Mesenchymal stem cell (in vitro differentiated cells and primary cell): ENCODE measurements around the gene BNC2.

Experiments used
- DNase-seq: peaks from one replicate; pipeline ENCODE4 v3.0.0-alpha.2; 2013
- H2AFZ ChIP-seq: one replicate; pipeline ENCODE4 v1.6.1; 2013; ENCODE audit warnings: low read depth, mild to moderate bottlenecking, control low read depth, inconsistent platforms, low read length, moderate library complexity
- H2AK5ac ChIP-seq: 2 replicates; pipeline ENCODE4 v1.6.1; 2013; ENCODE audit warnings: low read length, moderate library complexity, mild to moderate bottlenecking, inconsistent platforms; ENCODE audit not compliant: severe bottlenecking
- H2BK120ac ChIP-seq: one replicate; pipeline ENCODE4 v1.6.1; 2013; ENCODE audit warnings: low read depth, mild to moderate bottlenecking, inconsistent platforms, low read length, moderate library complexity
- H2BK12ac ChIP-seq, 2 experiments: one replicate each; pipeline ENCODE4 v1.6.1; 2013; ENCODE audit warnings: inconsistent platforms in 2 of 2, low read length in 2 of 2, mild to moderate bottlenecking in 2 of 2, moderate library complexity in 2 of 2, control low read depth in 1 of 2
- H2BK15ac ChIP-seq: one replicate; pipeline ENCODE4 v1.6.1; 2013; ENCODE audit warnings: mild to moderate bottlenecking, low read depth, inconsistent platforms; ENCODE audit not compliant: poor library complexity, severe bottlenecking
- H2BK5ac ChIP-seq: 2 replicates; pipeline ENCODE4 v1.6.1; 2013; ENCODE audit warnings: low read depth, mild to moderate bottlenecking, low read length, control low read depth, inconsistent platforms; ENCODE audit not compliant: poor library complexity, severe bottlenecking
- H3K14ac ChIP-seq, 2 experiments: one replicate each; pipeline ENCODE4 v1.6.1; 2013; ENCODE audit warnings: inconsistent platforms in 2 of 2, low read length in 2 of 2, control low read depth in 1 of 2, mild to moderate bottlenecking in 1 of 2, moderate library complexity in 1 of 2
- H3K18ac ChIP-seq, 2 experiments: one replicate each; pipeline ENCODE4 v1.6.1; 2013; ENCODE audit warnings: inconsistent platforms in 2 of 2, low read length in 2 of 2, control low read depth in 1 of 2, low read depth in 1 of 2, mild to moderate bottlenecking in 1 of 2
- H3K23ac ChIP-seq, 2 experiments: one replicate each; pipeline ENCODE4 v1.6.1; 2013; ENCODE audit warnings: inconsistent platforms in 2 of 2, low read length in 2 of 2, mild to moderate bottlenecking in 2 of 2, moderate library complexity in 2 of 2, control low read depth in 1 of 2
- H3K27ac ChIP-seq: 2 replicates; pipeline ENCODE4 v1.5.1; 2013; ENCODE audit warnings: mild to moderate bottlenecking, moderate library complexity, low read length, control low read depth, inconsistent platforms; ENCODE audit not compliant: poor library complexity, severe bottlenecking
- H3K27me3 ChIP-seq, 2 experiments: 2 replicates each; pipeline versions ENCODE4 v1.6.1 to v1.7.0; 2013; ENCODE audit warnings: low read length in 2 of 2, mild to moderate bottlenecking in 2 of 2, moderate library complexity in 2 of 2, control low read depth in 1 of 2, inconsistent platforms in 1 of 2; ENCODE audit not compliant: control insufficient read depth in 1 of 2, insufficient read depth in 1 of 2
- H3K36me3 ChIP-seq, 2 experiments: 2 replicates each; pipeline versions ENCODE4 v1.6.1 to v1.7.0; 2013; ENCODE audit warnings: low read length in 2 of 2, control low read depth in 1 of 2, inconsistent platforms in 1 of 2, low read depth in 1 of 2, mild to moderate bottlenecking in 1 of 2; ENCODE audit not compliant: insufficient read depth in 2 of 2, control insufficient read depth in 1 of 2
- H3K4ac ChIP-seq, 2 experiments: one replicate each; pipeline ENCODE4 v1.6.1; 2013; ENCODE audit warnings: inconsistent platforms in 2 of 2, low read length in 2 of 2, mild to moderate bottlenecking in 2 of 2, moderate library complexity in 2 of 2, control low read depth in 1 of 2, low read depth in 1 of 2
- H3K4me1 ChIP-seq: 2 replicates; pipeline ENCODE4 v1.6.1; 2013; ENCODE audit warnings: low read depth, low read length, control low read depth; ENCODE audit not compliant: control insufficient read depth, insufficient read depth
- H3K4me2 ChIP-seq: 2 replicates; pipeline ENCODE4 v1.6.1; 2013; ENCODE audit warnings: low read length, mild to moderate bottlenecking, inconsistent platforms; ENCODE audit not compliant: poor library complexity, severe bottlenecking
- H3K4me3 ChIP-seq, 2 experiments: 2 replicates each; pipeline versions ENCODE4 v1.5.1 to v1.7.0; 2013; ENCODE audit warnings: low read length in 2 of 2, mild to moderate bottlenecking in 2 of 2, control low read depth in 1 of 2, low read depth in 1 of 2; ENCODE audit not compliant: insufficient read depth in 1 of 2
- H3K79me1 ChIP-seq: replicated peaks from 2 replicates; pipeline ENCODE4 v1.6.1; 2013; ENCODE audit warnings: mild to moderate bottlenecking, control low read depth, low read length, inconsistent platforms; ENCODE audit not compliant: poor library complexity, severe bottlenecking
- H3K9ac ChIP-seq: 2 replicates; pipeline ENCODE4 v1.7.0; 2013; ENCODE audit warnings: mild to moderate bottlenecking, low read length, moderate library complexity
- H3K9me3 ChIP-seq: 2 replicates; pipeline ENCODE4 v1.7.0; 2013; ENCODE audit warnings: mild to moderate bottlenecking, low read length; ENCODE audit not compliant: control insufficient read depth
- H4K8ac ChIP-seq: one replicate; pipeline ENCODE4 v1.6.1; 2013; ENCODE audit warnings: inconsistent platforms, mild to moderate bottlenecking, low read length, moderate library complexity
- H4K91ac ChIP-seq: one replicate; pipeline ENCODE4 v1.6.1; 2013; ENCODE audit warnings: mild to moderate bottlenecking, low read length, inconsistent platforms
- WGBS: methylation state at CpG from one replicate; pipeline ENCODE4 v1.1.7; 2013; ENCODE audit warnings: mixed read lengths; 5-methylcytosine and 5-hydroxymethylcytosine counted together

Gene BNC2

DNA sequence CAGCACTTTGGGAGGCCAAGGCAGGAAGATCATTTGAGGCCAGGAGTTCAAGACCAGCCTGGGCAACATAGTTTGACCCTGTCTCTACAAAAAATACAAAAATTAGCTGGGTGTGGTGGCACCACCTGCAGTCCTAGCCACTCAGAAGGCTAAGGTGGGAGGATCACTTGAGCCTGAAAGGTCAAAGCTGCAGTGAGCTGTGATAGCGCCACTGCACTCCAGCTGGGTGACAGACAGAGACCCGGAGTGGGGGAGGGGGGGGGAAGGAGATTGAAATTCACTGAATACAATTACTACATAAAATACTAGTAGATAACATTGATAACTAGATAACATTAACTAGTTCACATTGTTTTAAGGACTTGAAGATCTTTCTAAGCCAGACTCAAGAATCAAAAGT lies 345.6 kb downstream of the BNC2 start:
- Histone ChIP-seq H3K36me3 (peaks cover 3 to 26% of the 10 kb centered on the region in 2 experiments), H2AK5ac (no peak overlapping the region), H3K4me1 (no peaks in the 10 kb centered on the region), H3K79me1 (peaks cover 28% of the 10 kb centered on the region), H2AFZ (no peak overlapping the region), H3K4me3 (no peak overlapping the region), H4K8ac (no peak overlapping the region), H3K4ac (no peak overlapping the region), H3K27me3 (no peaks in the 10 kb centered on the region), H2BK12ac (no peak overlapping the region), H3K27ac (no peak overlapping the region), H4K91ac (no peak overlapping the region), H3K14ac (no peak overlapping the region), H3K18ac (no peak overlapping the region), H3K23ac (no peak overlapping the region), H2BK120ac (no peak overlapping the region), H3K9ac (no peak overlapping the region), H2BK5ac (no peak overlapping the region), H3K9me3 (no peaks in the 10 kb centered on the region), H2BK15ac (no peak overlapping the region), H3K4me2 (no peak overlapping the region)
- no CpG with 5 or more reads among the region's 2 CpGs for WGBS
- DNase-seq, result no peak

DNA sequence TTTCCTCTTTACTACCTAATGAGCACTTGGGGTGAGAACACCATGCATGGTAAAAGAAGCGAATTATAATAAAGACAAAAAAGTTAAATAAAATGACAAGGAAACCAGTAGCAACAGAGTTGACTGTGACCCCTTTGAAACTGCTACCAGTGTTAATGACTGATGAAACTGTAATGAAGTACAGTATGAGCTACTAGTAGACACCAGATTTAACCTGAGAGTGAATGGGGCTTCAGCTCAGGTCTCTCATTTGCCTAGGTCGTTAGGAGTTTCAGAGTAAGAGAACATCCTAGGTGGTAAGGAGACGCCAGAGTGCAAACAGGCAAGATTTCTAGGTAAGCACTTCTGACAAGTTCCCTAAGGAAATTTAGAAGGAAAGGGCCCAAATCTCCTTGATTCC lies 346.4 kb downstream of the BNC2 start:
- Histone ChIP-seq H3K9me3 (no peaks in the 10 kb centered on the region), H3K18ac (no peak overlapping the region), H3K9ac (no peak overlapping the region), H3K4me1 (no peaks in the 10 kb centered on the region), H2BK5ac (no peak overlapping the region), H2BK15ac (no peak overlapping the region), H3K4me2 (no peak overlapping the region), H2BK12ac (no peak overlapping the region), H4K8ac (no peak overlapping the region), H3K23ac (no peak overlapping the region), H3K36me3 (peaks cover 3 to 32% of the 10 kb centered on the region in 2 experiments), H3K4ac (peak overlapping the region in 1 of 2 experiments; percentile 17), H3K27ac (no peak overlapping the region), H2AFZ (no peak overlapping the region), H4K91ac (no peak overlapping the region), H2AK5ac (no peak overlapping the region), H3K14ac (no peak overlapping the region), H3K27me3 (no peaks in the 10 kb centered on the region), H3K79me1 (peaks cover 31% of the 10 kb centered on the region), H3K4me3 (no peak overlapping the region), H2BK120ac (no peak overlapping the region)
- 86% methylated on average over 2 of the region's 3 CpGs for WGBS
- no peak for DNase-seq

DNA sequence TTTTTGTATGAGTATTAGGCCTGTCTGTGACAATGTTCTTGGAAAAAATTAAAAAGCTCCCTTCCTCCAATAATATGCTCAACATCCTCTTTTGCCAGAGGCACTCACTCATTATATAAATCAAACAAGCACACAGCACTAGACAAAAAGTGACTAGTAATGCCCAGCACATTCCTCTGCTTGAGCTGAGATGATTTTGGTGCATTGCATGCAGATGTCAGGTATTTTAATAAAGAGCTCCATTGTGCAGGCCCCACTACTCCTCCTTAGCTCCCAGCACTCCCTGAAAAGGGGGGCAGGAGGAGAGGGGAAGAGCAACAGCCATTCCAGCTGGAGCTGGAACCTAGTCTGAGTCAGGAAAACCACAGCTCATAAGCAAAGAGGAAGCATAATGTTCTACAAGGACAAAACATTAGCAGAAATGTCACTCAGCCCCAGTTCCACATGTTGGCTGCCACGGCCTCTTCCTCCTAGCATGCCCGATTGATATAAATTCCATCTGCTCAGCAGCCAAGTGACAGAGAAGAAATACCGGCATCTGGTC lies 348.5 kb downstream of the BNC2 start:
- peak overlapping the region in 1 of 2 experiments; percentile 44 for H3K4me3 ChIP-seq
- H4K8ac ChIP-seq, result no peak overlapping the region
- no peak overlapping the region for H2BK5ac ChIP-seq
- no peaks in the 10 kb centered on the region for H3K9me3 ChIP-seq
- peak overlapping the region in 1 of 2 experiments; percentile 63 for H3K4ac ChIP-seq
- H3K36me3 ChIP-seq, result peaks cover 0 to 17% of the 10 kb centered on the region in 2 experiments
- peak overlapping the region; percentile 13 for H2BK15ac ChIP-seq
- peak; percentile 83 for DNase-seq
- H3K79me1 ChIP-seq, result peaks cover 25% of the 10 kb centered on the region
- H3K27me3 ChIP-seq, result no peaks in the 10 kb centered on the region
- no peak overlapping the region for H2AK5ac ChIP-seq
- peak overlapping the region; percentile 72 for H3K9ac ChIP-seq
- peak overlapping the region; percentile 83 for H3K27ac ChIP-seq
- H2BK120ac ChIP-seq, result no peak overlapping the region
- H2BK12ac ChIP-seq, result peak overlapping the region in 1 of 2 experiments; percentile 28
- no peak overlapping the region for H3K14ac ChIP-seq
- H3K18ac ChIP-seq, result peak overlapping the region in 1 of 2 experiments; percentile 48
- H3K4me2 ChIP-seq, result no peak overlapping the region
- H4K91ac ChIP-seq, result peak overlapping the region; percentile 41
- H2AFZ ChIP-seq, result no peak overlapping the region
- H3K4me1 ChIP-seq, result no peaks in the 10 kb centered on the region
- no peak overlapping the region for H3K23ac ChIP-seq
- 11% methylated on average over 3 of the region's 3 CpGs for WGBS

DNA sequence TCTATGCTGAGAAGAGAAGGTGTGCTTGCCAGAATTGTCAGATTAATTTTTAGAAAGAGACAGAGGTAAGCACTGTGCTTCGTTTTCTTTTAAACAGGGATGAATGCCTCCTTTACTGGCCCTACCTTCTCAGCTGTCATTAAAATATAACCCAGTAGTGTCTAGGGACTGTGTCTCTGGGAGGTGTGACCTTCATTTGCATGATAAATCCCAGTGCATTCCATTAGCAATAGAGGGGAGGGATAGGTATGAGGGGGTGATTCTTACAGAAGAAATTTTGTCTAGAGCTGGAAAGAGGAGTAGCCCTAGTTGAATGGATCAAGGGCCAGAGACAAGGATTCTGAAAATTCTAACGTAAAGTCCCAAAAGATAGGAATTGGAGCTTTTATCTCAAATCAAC lies 351.5 kb downstream of the BNC2 start:
- Histone ChIP-seq H2AK5ac (no peak overlapping the region), H3K4me2 (no peak overlapping the region), H2BK5ac (no peak overlapping the region), H3K9me3 (no peaks in the 10 kb centered on the region), H4K91ac (no peak overlapping the region), H2AFZ (no peak overlapping the region), H3K23ac (no peak overlapping the region), H3K4me1 (peaks cover 5% of the 10 kb centered on the region), H3K27ac (no peak overlapping the region), H3K27me3 (no peaks in the 10 kb centered on the region), H3K4me3 (no peak overlapping the region), H3K79me1 (peaks cover 22% of the 10 kb centered on the region), H3K9ac (no peak overlapping the region), H2BK15ac (no peak overlapping the region), H3K18ac (no peak overlapping the region), H3K4ac (no peak overlapping the region), H2BK120ac (peak overlapping the region; percentile 1), H4K8ac (no peak overlapping the region), H2BK12ac (no peak overlapping the region), H3K14ac (no peak overlapping the region), H3K36me3 (peaks cover 0 to 23% of the 10 kb centered on the region in 2 experiments)
- DNase-seq, result no peak
- 93% methylated on average over 2 of the region's 2 CpGs for whole genome bisulfite sequencing
